Stimulated activated memory B cell treated with anti-CD40 and anti-IgM and Interleukin-4, amounts not matched to agents 10 μg/mL and 1 μg/mL and 100 μg/mL, for 72 hours (primary cell): Measurements from ENCODE around the gene NSRP1.
"Not testable (repeated sequence)": the region's sequence is repeated elsewhere in the genome, so short reads cannot be mapped to it uniquely, and the experiment has no call there.

Experiments used
- ATAC-seq: fragments of 150-1000 bp; cut with Tn5 transposase; 2 replicates; pipeline ENCODE4 v1.10.0; 2021
- H3K27ac Mint-ChIP-seq: one replicate; pipeline ENCODE4 v1.8.0; 2022; ENCODE audit warnings: mild to moderate bottlenecking, mixed read lengths
- H3K27me3 Mint-ChIP-seq: one replicate; pipeline ENCODE4 v1.8.0; 2022; ENCODE audit warnings: mixed read lengths
- H3K36me3 Mint-ChIP-seq: one replicate; pipeline ENCODE4 v1.8.0; 2022; ENCODE audit warnings: mixed read lengths
- H3K4me1 Mint-ChIP-seq: one replicate; pipeline ENCODE4 v1.8.0; 2022; ENCODE audit warnings: mixed read lengths
- H3K4me3 Mint-ChIP-seq: one replicate; pipeline ENCODE4 v1.8.0; 2022; ENCODE audit warnings: mild to moderate bottlenecking, moderate library complexity, mixed read lengths
- H3K9me3 Mint-ChIP-seq: one replicate; pipeline ENCODE4 v1.8.0; 2022; ENCODE audit warnings: mixed read lengths

The NSRP1 gene

GRCh38 chr17:30103921-30104320 lies 12.7 kb upstream of the NSRP1 start:
- Mint-ChIP-seq H3K27me3 (peaks cover 1% of the 10 kb centered on the region), H3K36me3 (no peaks in the 10 kb centered on the region), H3K4me1 (peaks cover 7% of the 10 kb centered on the region), H3K27ac (no peak overlapping the region), H3K4me3 (no peak overlapping the region), H3K9me3 (no peaks in the 10 kb centered on the region)
- no peak for ATAC-seq

GRCh38 chr17:30104575-30105339 lies 11.9 kb upstream of the NSRP1 start:
- H3K27ac Mint-ChIP-seq, result no peak overlapping the region
- ATAC-seq, result peak; percentile 90
- peak overlapping the region; percentile 79 for H3K4me3 Mint-ChIP-seq

GRCh38 chr17:30112794-30113193 lies 3.8 kb upstream of the NSRP1 start:
- no peak for ATAC-seq
- H3K27me3 Mint-ChIP-seq, result no peaks in the 10 kb centered on the region
- no peaks in the 10 kb centered on the region for H3K9me3 Mint-ChIP-seq
- no peak overlapping the region for H3K4me3 Mint-ChIP-seq
- peaks cover 2% of the 10 kb centered on the region for H3K4me1 Mint-ChIP-seq
- H3K36me3 Mint-ChIP-seq, result peaks cover 5% of the 10 kb centered on the region
- no peak overlapping the region for H3K27ac Mint-ChIP-seq

More at GRCh38 chr17:30104575-30105339, 11.9 kb upstream of the NSRP1 start:
- H3K27me3 Mint-ChIP-seq, result no peaks in the 10 kb centered on the region
- H3K4me1 Mint-ChIP-seq, result peaks cover 7% of the 10 kb centered on the region
- no peaks in the 10 kb centered on the region for H3K9me3 Mint-ChIP-seq
- no peaks in the 10 kb centered on the region for H3K36me3 Mint-ChIP-seq

GRCh38 chr17:30113213-30113612 lies 3.4 kb upstream of the NSRP1 start:
- H3K4me3 Mint-ChIP-seq, result no peak overlapping the region
- peaks cover 5% of the 10 kb centered on the region for H3K36me3 Mint-ChIP-seq
- no peaks in the 10 kb centered on the region for H3K27me3 Mint-ChIP-seq
- peak; percentile 34 for ATAC-seq
- no peaks in the 10 kb centered on the region for H3K9me3 Mint-ChIP-seq
- peaks cover 6% of the 10 kb centered on the region for H3K4me1 Mint-ChIP-seq
- H3K27ac Mint-ChIP-seq, result no peak overlapping the region

GRCh38 chr17:30116345-30116660 lies 313 bp upstream of the NSRP1 start:
- H3K27ac Mint-ChIP-seq, result peak overlapping the region; percentile 96
- H3K4me3 Mint-ChIP-seq, result peak overlapping the region; percentile 89
- no peaks in the 10 kb centered on the region for H3K9me3 Mint-ChIP-seq
- no peak for ATAC-seq
- peaks cover 30% of the 10 kb centered on the region for H3K4me1 Mint-ChIP-seq
- no peaks in the 10 kb centered on the region for H3K27me3 Mint-ChIP-seq
- H3K36me3 Mint-ChIP-seq, result peaks cover 20% of the 10 kb centered on the region

GRCh38 chr17:30117675-30118081 lies 1.1 kb downstream of the NSRP1 start:
- H3K27me3 Mint-ChIP-seq, result no peaks in the 10 kb centered on the region
- peaks cover 27% of the 10 kb centered on the region for H3K36me3 Mint-ChIP-seq
- H3K9me3 Mint-ChIP-seq, result no peaks in the 10 kb centered on the region
- H3K4me3 Mint-ChIP-seq, result peak overlapping the region; percentile 89
- H3K27ac Mint-ChIP-seq, result peak overlapping the region; percentile 96
- ATAC-seq, result no peak
- peaks cover 36% of the 10 kb centered on the region for H3K4me1 Mint-ChIP-seq

- Mint-ChIP-seq H3K4me1 (peaks cover 36% of the 10 kb centered on the region), H3K4me3 (peak overlapping the region; percentile 36)
Measured at GRCh38 chr17:30118635-30119034, 2.0 kb downstream of the NSRP1 start.

GRCh38 chr17:30124273-30124796 lies 7.7 kb downstream of the NSRP1 start:
- H3K9me3 Mint-ChIP-seq, result no peaks in the 10 kb centered on the region
- no peak overlapping the region for H3K4me3 Mint-ChIP-seq
- peaks cover 45% of the 10 kb centered on the region for H3K4me1 Mint-ChIP-seq
- peaks cover 35% of the 10 kb centered on the region for H3K36me3 Mint-ChIP-seq
- H3K27me3 Mint-ChIP-seq, result no peaks in the 10 kb centered on the region
- ATAC-seq, result no peak
- no peak overlapping the region for H3K27ac Mint-ChIP-seq

More at GRCh38 chr17:30118635-30119034, 2.0 kb downstream of the NSRP1 start:
- H3K9me3 Mint-ChIP-seq, ATAC-seq, H3K27me3 Mint-ChIP-seq, H3K27ac Mint-ChIP-seq: not testable (repeated sequence)
- H3K36me3 Mint-ChIP-seq, result peaks cover 27% of the 10 kb centered on the region

- H3K9me3 Mint-ChIP-seq, result no peaks in the 10 kb centered on the region
- no peak overlapping the region for H3K27ac Mint-ChIP-seq
- H3K4me1 Mint-ChIP-seq, result peaks cover 25% of the 10 kb centered on the region
- peaks cover 30% of the 10 kb centered on the region for H3K36me3 Mint-ChIP-seq
- no peaks in the 10 kb centered on the region for H3K27me3 Mint-ChIP-seq
- no peak for ATAC-seq
- no peak overlapping the region for H3K4me3 Mint-ChIP-seq
Measured at GRCh38 chr17:30130121-30130520, 13.5 kb downstream of the NSRP1 start.

- Mint-ChIP-seq H3K27me3 (no peaks in the 10 kb centered on the region), H3K4me1 (peaks cover 12% of the 10 kb centered on the region), H3K4me3 (no peak overlapping the region), H3K36me3 (peaks cover 23% of the 10 kb centered on the region), H3K9me3 (no peaks in the 10 kb centered on the region), H3K27ac (no peak overlapping the region)
- ATAC-seq, result no peak
Measured at GRCh38 chr17:30132615-30133014, 16.0 kb downstream of the NSRP1 start.

- no peak overlapping the region for H3K4me3 Mint-ChIP-seq
- H3K36me3 Mint-ChIP-seq, result peaks cover 23% of the 10 kb centered on the region
- H3K4me1 Mint-ChIP-seq, result peaks cover 12% of the 10 kb centered on the region
- no peaks in the 10 kb centered on the region for H3K9me3 Mint-ChIP-seq
- no peak for ATAC-seq
- H3K27me3 Mint-ChIP-seq, result no peaks in the 10 kb centered on the region
- H3K27ac Mint-ChIP-seq, result no peak overlapping the region
Measured at GRCh38 chr17:30133197-30133596, 16.6 kb downstream of the NSRP1 start.

- H3K4me3 Mint-ChIP-seq, result no peak overlapping the region
- no peaks in the 10 kb centered on the region for H3K9me3 Mint-ChIP-seq
- no peak overlapping the region for H3K27ac Mint-ChIP-seq
- H3K36me3 Mint-ChIP-seq, result peaks cover 30% of the 10 kb centered on the region
- H3K27me3 Mint-ChIP-seq, result no peaks in the 10 kb centered on the region
- H3K4me1 Mint-ChIP-seq, result peaks cover 12% of the 10 kb centered on the region
- no peak for ATAC-seq
Measured at GRCh38 chr17:30134551-30134950, 17.9 kb downstream of the NSRP1 start.

- H3K9me3 Mint-ChIP-seq, result no peaks in the 10 kb centered on the region
- H3K27ac Mint-ChIP-seq, result no peak overlapping the region
- ATAC-seq, result no peak
- H3K4me1 Mint-ChIP-seq, result peaks cover 5% of the 10 kb centered on the region
- H3K36me3 Mint-ChIP-seq, result peaks cover 26% of the 10 kb centered on the region
- no peak overlapping the region for H3K4me3 Mint-ChIP-seq
- no peaks in the 10 kb centered on the region for H3K27me3 Mint-ChIP-seq
Measured at GRCh38 chr17:30137158-30137557, 20.5 kb downstream of the NSRP1 start.

GRCh38 chr17:30147860-30148259 lies 31.2 kb downstream of the NSRP1 start:
- not testable (repeated sequence) for H3K4me3 Mint-ChIP-seq, H3K9me3 Mint-ChIP-seq, H3K27ac Mint-ChIP-seq, ATAC-seq, H3K27me3 Mint-ChIP-seq, H3K4me1 Mint-ChIP-seq
- peaks cover 26% of the 10 kb centered on the region for H3K36me3 Mint-ChIP-seq

GRCh38 chr17:30148376-30148775 lies 31.8 kb downstream of the NSRP1 start:
- H3K27me3 Mint-ChIP-seq, result no peaks in the 10 kb centered on the region
- peaks cover 32% of the 10 kb centered on the region for H3K36me3 Mint-ChIP-seq
- no peak for ATAC-seq
- no peak overlapping the region for H3K27ac Mint-ChIP-seq
- H3K4me3 Mint-ChIP-seq, result no peak overlapping the region
- H3K4me1 Mint-ChIP-seq, result peaks cover 5% of the 10 kb centered on the region
- H3K9me3 Mint-ChIP-seq, result no peaks in the 10 kb centered on the region

GRCh38 chr17:30151471-30151870 lies 34.9 kb downstream of the NSRP1 start:
- no peaks in the 10 kb centered on the region for H3K9me3 Mint-ChIP-seq
- no peaks in the 10 kb centered on the region for H3K27me3 Mint-ChIP-seq
- peaks cover 31% of the 10 kb centered on the region for H3K36me3 Mint-ChIP-seq
- peaks cover 10% of the 10 kb centered on the region for H3K4me1 Mint-ChIP-seq
- no peak overlapping the region for H3K27ac Mint-ChIP-seq
- ATAC-seq, result no peak
- H3K4me3 Mint-ChIP-seq, result no peak overlapping the region
